Neural crest cell (in vitro differentiated cells): ENCODE results near the gene MTF2. TPM values are rescaled to one million over a fixed set of nuclear protein-coding genes. Genes with fewer than 3 reads are reported as not detected.

ENCODE experiments used
- DNase-seq: peaks from one replicate; pipeline ENCODE4 v3.0.0; 2021; ENCODE audit warnings: low read depth, mixed read lengths, low spot score
- H3K27ac Mint-ChIP-seq: one replicate; pipeline ENCODE4 v1.8.0; 2021; ENCODE audit warnings: mild to moderate bottlenecking, mixed read lengths; ENCODE audit not compliant: unreplicated experiment
- H3K27me3 Mint-ChIP-seq: 2 replicates; pipeline ENCODE4 v1.8.0; 2021; ENCODE audit warnings: low read depth, mild to moderate bottlenecking, mixed read lengths
- H3K36me3 Mint-ChIP-seq: 2 replicates; pipeline ENCODE4 v1.8.0; 2021; ENCODE audit warnings: low read depth, mild to moderate bottlenecking, mixed read lengths
- H3K4me1 Mint-ChIP-seq: 2 replicates; pipeline ENCODE4 v1.8.0; 2021; ENCODE audit warnings: mixed read lengths
- H3K4me3 Mint-ChIP-seq: one replicate; pipeline ENCODE4 v1.8.0; 2021; ENCODE audit warnings: mild to moderate bottlenecking, mixed read lengths
- H3K9me3 Mint-ChIP-seq: 2 replicates; pipeline ENCODE4 v1.8.0; 2021; ENCODE audit warnings: mixed read lengths
- total RNA-seq: library from RNA; stranded (reverse); gene quantifications from 2 replicates; pipeline ENCODE4 v1.2.1, GENCODE V29; 2021
- TF ChIP-seq, protein P1 (sequence below): fragments of 200-600 bp; sonication (generic); conservative IDR thresholded peaks from 2 replicates; pipeline ENCODE4 v1.5.0; 2021; ENCODE audit warnings: antibody characterized with exemption, mild to moderate bottlenecking

Gene MTF2
- total RNA-seq, 1 donor from 2014 or later, result 77.1 TPM

DNA sequence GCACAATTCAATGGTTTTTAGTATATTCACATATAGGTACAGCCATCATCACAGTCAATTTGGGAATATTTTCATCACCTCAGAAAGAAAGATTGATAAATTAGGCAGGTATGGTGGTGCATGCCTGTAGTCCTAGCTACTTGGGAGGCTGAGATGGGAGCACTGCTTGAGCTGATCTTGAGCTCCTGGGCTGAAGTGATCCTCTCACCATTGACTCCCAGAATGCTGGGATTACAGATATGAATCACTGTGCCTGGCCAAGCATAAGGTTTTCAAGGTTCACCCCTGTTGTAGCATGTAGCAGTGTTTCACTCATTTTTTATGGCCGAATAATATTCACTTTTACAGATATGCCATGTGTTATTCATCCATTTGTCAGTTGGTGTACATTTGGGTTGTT lies 44.7 kb upstream of the MTF2 start:
- no peaks in the 10 kb centered on the region for H3K27me3 Mint-ChIP-seq
- no peak for DNase-seq
- H3K27ac Mint-ChIP-seq, result no peak overlapping the region
- no peaks in the 10 kb centered on the region for H3K9me3 Mint-ChIP-seq
- peaks cover 3% of the 10 kb centered on the region for H3K4me1 Mint-ChIP-seq
- TF ChIP-seq, protein P1, sequence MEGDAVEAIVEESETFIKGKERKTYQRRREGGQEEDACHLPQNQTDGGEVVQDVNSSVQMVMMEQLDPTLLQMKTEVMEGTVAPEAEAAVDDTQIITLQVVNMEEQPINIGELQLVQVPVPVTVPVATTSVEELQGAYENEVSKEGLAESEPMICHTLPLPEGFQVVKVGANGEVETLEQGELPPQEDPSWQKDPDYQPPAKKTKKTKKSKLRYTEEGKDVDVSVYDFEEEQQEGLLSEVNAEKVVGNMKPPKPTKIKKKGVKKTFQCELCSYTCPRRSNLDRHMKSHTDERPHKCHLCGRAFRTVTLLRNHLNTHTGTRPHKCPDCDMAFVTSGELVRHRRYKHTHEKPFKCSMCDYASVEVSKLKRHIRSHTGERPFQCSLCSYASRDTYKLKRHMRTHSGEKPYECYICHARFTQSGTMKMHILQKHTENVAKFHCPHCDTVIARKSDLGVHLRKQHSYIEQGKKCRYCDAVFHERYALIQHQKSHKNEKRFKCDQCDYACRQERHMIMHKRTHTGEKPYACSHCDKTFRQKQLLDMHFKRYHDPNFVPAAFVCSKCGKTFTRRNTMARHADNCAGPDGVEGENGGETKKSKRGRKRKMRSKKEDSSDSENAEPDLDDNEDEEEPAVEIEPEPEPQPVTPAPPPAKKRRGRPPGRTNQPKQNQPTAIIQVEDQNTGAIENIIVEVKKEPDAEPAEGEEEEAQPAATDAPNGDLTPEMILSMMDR, result no peak
- H3K4me3 Mint-ChIP-seq, result no peak overlapping the region
- no peaks in the 10 kb centered on the region for H3K36me3 Mint-ChIP-seq

DNA sequence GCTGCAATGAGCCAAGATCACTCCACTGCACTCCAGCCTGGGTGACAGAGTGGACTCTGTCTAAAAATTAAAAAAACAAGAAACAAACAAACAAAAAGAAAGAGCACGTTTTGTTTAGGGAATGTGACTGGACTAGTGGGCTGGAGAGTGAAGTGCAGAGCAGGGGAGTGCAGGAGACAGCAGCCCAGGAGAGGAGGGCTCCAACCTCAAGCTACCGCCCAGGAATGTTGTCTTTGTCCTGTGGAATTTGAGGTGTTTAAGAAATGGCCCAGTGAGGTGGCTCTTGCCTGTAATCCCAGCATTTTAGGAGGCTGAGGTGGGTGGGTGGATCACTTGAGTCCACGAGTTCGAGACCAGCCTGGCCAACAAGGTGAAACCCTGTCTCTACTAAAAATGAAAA lies 42.4 kb upstream of the MTF2 start:
- TF ChIP-seq, protein P1, result no peak
- DNase-seq, result no peak
- H3K27ac Mint-ChIP-seq, result no peak overlapping the region
- H3K36me3 Mint-ChIP-seq, result no peaks in the 10 kb centered on the region
- no peaks in the 10 kb centered on the region for H3K27me3 Mint-ChIP-seq
- no peaks in the 10 kb centered on the region for H3K9me3 Mint-ChIP-seq
- H3K4me3 Mint-ChIP-seq, result no peak overlapping the region
- peaks cover 3% of the 10 kb centered on the region for H3K4me1 Mint-ChIP-seq

DNA sequence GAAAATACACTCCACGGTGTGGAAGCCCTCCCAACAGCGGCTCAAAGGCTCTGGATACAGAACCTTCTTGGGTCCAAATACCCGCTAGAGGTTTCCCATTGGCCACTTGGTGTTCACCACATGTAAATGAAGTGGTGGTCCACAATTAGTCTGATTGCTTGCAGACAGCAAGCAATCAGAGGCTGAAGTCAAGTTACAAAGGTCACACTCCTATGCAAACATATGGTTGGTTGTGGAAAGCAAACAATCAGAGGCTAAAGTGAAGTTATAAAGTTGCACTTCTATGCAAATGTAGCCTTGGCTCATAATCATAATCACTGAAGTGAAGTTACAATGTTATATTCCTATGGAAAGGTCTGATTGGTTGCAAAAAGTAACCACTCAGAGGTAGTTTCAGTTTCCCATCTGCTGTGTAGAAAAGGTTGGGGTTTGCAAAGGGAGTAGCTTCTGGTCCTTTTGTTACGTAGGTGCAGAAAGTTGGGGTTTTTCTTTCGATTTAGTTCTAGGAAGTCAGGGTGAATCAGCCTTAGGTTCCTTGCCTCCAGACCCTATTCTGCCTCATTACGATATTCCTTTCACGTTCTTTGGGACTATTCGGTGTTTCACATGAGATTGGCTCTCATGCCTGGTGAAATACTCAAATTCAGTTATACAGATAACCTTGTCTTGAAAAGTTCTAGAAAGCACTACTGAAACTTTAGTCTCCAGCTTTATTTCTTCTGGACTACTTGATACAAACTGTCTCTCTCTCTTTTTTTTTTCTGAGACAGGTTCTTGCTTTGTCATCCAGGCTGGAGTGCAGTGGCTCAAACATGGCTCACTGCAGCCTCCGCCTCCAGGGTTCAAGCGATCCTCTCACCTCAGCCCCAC lies 36.7 kb upstream of the MTF2 start:
- Mint-ChIP-seq H3K27me3 (no peaks in the 10 kb centered on the region), H3K9me3 (no peaks in the 10 kb centered on the region), H3K4me1 (no peaks in the 10 kb centered on the region), H3K36me3 (no peaks in the 10 kb centered on the region), H3K27ac (no peak overlapping the region), H3K4me3 (no peak overlapping the region)
- DNase-seq, result no peak
- TF ChIP-seq, protein P1, result no peak

DNA sequence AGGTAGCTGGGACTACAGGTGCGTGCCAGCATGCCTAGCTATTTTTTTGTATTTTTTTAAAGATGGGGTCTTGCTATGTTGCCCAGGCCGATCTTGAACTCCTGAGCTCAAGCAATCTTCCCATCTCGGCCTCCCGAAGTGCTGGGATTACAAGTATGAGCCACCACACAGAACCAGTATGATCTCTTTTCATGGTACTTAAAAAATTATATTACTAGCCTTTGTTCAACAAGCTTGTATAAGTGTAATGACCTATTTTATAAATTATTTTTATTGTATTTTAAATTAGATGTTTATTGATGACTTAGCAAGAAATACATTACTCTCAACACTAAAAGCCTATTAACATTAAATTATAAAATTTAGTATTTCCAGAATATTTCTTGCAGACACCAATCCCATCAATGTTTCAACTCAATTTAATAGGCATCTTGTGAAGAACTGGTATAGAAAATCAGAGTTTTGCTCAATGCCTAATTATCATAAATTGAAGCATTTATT lies 36.0 kb upstream of the MTF2 start:
- Mint-ChIP-seq H3K4me1 (no peaks in the 10 kb centered on the region), H3K4me3 (no peak overlapping the region), H3K9me3 (no peaks in the 10 kb centered on the region), H3K27ac (no peak overlapping the region), H3K36me3 (no peaks in the 10 kb centered on the region), H3K27me3 (no peaks in the 10 kb centered on the region)
- DNase-seq, result no peak
- TF ChIP-seq, protein P1, result no peak

DNA sequence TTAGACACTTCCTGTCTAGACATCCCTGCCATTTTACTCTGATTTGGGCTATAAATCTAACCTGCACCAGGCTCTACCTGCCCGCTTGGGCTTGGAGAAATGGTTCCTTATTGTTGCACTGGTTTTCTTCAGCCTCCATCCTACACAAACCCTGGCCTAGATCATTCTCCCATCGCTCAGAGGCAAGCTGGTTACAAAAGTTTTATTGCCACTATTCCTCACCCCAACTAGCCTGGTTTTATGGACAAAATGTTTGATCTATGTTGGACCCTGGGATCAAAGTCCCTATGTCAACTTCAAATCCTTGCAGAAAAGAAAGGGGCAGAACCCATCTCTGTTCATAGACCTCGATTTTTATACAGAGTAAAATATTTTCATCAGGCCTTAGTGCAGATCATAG lies 31.5 kb upstream of the MTF2 start:
- Mint-ChIP-seq H3K9me3 (no peaks in the 10 kb centered on the region), H3K36me3 (no peaks in the 10 kb centered on the region), H3K4me1 (no peaks in the 10 kb centered on the region), H3K4me3 (no peak overlapping the region), H3K27me3 (peaks cover 2% of the 10 kb centered on the region), H3K27ac (no peak overlapping the region)
- DNase-seq, result no peak
- TF ChIP-seq, protein P1, result no peak
